Uterus (tissue), 2 donors: ENCODE measurements around the gene XK.

Experiments
- POLR2A ChIP-seq, 2 donors: fragments of 450-650 bp; IDR thresholded peaks; one replicate each; pipeline ENCODE4 v1.6.1; 2016; ENCODE audit warnings: antibody characterized with exemption in 2 of 2, mild to moderate bottlenecking in 1 of 2, moderate library complexity in 1 of 2
- TF ChIP-seq, protein P1 (sequence below), 4 experiments: fragments of 200-600 bp in 2 of 4; fragments of 450-650 bp in 2 of 4; sonication (generic) in 2 of 4; IDR thresholded peaks; one replicate each; pipeline ENCODE4 v1.5.1; 2016 to 2019; ENCODE audit warnings: antibody characterized with exemption in 4 of 4, mild to moderate bottlenecking in 2 of 4, moderate library complexity in 1 of 4

DNA sequence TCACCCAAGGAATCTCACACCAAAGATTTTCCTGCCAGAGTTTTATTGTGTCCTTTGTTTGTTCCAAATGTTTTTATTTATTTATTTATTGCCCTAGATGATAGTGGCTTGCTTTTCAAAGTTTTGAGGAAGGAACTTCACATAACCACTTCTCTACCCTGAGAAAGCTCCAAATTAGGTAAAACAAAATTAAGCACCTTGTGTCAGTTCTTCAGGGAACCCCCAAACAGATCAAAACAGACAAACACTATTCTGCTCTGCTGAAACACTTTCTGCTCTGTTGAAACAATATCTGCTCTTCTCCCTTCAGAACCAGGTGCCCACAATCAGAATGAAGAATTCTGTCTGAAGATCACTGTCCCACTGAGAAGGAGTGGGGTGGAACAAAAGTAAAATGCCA, 77.8 kb downstream of the XK start:
- TF ChIP-seq POLR2A (IDR thresholded peaks at IDR 0.05), result no peak
- TF ChIP-seq, protein P1, sequence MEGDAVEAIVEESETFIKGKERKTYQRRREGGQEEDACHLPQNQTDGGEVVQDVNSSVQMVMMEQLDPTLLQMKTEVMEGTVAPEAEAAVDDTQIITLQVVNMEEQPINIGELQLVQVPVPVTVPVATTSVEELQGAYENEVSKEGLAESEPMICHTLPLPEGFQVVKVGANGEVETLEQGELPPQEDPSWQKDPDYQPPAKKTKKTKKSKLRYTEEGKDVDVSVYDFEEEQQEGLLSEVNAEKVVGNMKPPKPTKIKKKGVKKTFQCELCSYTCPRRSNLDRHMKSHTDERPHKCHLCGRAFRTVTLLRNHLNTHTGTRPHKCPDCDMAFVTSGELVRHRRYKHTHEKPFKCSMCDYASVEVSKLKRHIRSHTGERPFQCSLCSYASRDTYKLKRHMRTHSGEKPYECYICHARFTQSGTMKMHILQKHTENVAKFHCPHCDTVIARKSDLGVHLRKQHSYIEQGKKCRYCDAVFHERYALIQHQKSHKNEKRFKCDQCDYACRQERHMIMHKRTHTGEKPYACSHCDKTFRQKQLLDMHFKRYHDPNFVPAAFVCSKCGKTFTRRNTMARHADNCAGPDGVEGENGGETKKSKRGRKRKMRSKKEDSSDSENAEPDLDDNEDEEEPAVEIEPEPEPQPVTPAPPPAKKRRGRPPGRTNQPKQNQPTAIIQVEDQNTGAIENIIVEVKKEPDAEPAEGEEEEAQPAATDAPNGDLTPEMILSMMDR (IDR thresholded peaks at IDR 0.05), result no peak
